HCT116 (cell line): ENCODE measurements around the gene CLPX. TPM values are rescaled to one million over a fixed set of nuclear protein-coding genes. Genes with fewer than 3 reads are reported as not detected.

Experiments
- ATAC-seq: fragments of 200-7000 bp; cut with Tn5 transposase; 2 replicates; pipeline ENCODE4 v1.9.1; 2020; ENCODE audit warnings: mild to moderate bottlenecking, moderate library complexity
- BruUV-seq: library from RNA; stranded (reverse); fragments of 400-500 nt; replicated peaks from 2 replicates; lab custom pipeline; 2021; lab: Mats Ljungman, UMichigan
- CTCF ChIA-PET: fragments of 300-600 bp; sonication (Branson Sonifier 250); formaldehyde crosslinking; loops from one replicate; lab custom pipeline; 2021; ENCODE audit warnings: antibody characterized with exemption; lab: Charles Lee
- POLR2A ChIA-PET: fragments of 300-600, 350-600 bp; sonication (Branson Sonifier 250); formaldehyde crosslinking; loops from one replicate; lab custom pipeline; 2021; ENCODE audit warnings: antibody characterized with exemption; lab: Charles Lee
- RAD21 ChIA-PET, 2 experiments: fragments of 300-600 bp; sonication (Branson Sonifier 250); formaldehyde crosslinking; loops; one replicate each; lab custom pipeline; 2023; ENCODE audit warnings: low total read pairs in 2 of 2; ENCODE audit not compliant: uncharacterized antibody in 2 of 2, unreplicated experiment in 2 of 2, low non-redundant PET in 1 of 2; lab: Charles Lee
- DNase-seq: peaks from one replicate; pipeline ENCODE4 v3.0.0-alpha.2; 2010; ENCODE audit warnings: low read depth, low spot score
- H2AFZ ChIP-seq: fragments of 200-600 bp; shearing (Covaris generic), sonication (generic); 2 replicates; pipeline ENCODE4 v1.6.1; 2017; ENCODE audit warnings: low read depth, mixed run types, mixed read lengths, antibody characterized with exemption, low read length; ENCODE audit not compliant: poor library complexity, severe bottlenecking
- H3K27ac ChIP-seq: 2 replicates; pipeline ENCODE4 v1.5.1; 2012; ENCODE audit warnings: low read depth, low read length
- H3K27me3 ChIP-seq: fragments of 200-600 bp; sonication (generic); 2 replicates; pipeline ENCODE4 v1.6.1; 2016; ENCODE audit warnings: mixed run types, low read length, mixed read lengths; ENCODE audit not compliant: insufficient read depth
- H3K36me3 ChIP-seq, 2 experiments: fragments of 200-500 bp in 1 of 2; fragments of 200-600 bp in 1 of 2; sonication (Bioruptor generic) in 1 of 2; sonication (generic) in 1 of 2; 2 replicates each; pipeline versions ENCODE4 v1.5.1 to v1.6.1; 2014 to 2016; ENCODE audit warnings: low read length in 2 of 2, inconsistent platforms in 1 of 2, mixed read lengths in 1 of 2, mixed run types in 1 of 2; ENCODE audit not compliant: insufficient read depth in 2 of 2, control insufficient read depth in 1 of 2
- H3K4me1 ChIP-seq, 2 experiments: fragments of 200-600 bp in 1 of 2; sonication (generic) in 1 of 2; 2 replicates each; pipeline versions ENCODE4 v1.5.1 to v1.6.1; 2012 to 2017; ENCODE audit warnings: low read length in 2 of 2, inconsistent platforms in 1 of 2, mild to moderate bottlenecking in 1 of 2, mixed read lengths in 1 of 2, mixed run types in 1 of 2, moderate library complexity in 1 of 2; ENCODE audit not compliant: insufficient read depth in 2 of 2, control insufficient read depth in 1 of 2
- H3K4me2 ChIP-seq: fragments of 200-600 bp; sonication (generic); 2 replicates; pipeline ENCODE4 v1.6.1; 2017; ENCODE audit warnings: mixed run types, low read length, mixed read lengths
- H3K4me3 ChIP-seq, 2 experiments: fragments of 200-600 bp in 1 of 2; sonication (generic) in 1 of 2; replicated peaks in 1 of 2; 2 replicates each; pipeline ENCODE4 v1.5.1; 2011 to 2016; ENCODE audit warnings: low read length in 2 of 2, control low read depth in 1 of 2, low read depth in 1 of 2, mild to moderate bottlenecking in 1 of 2, mixed read lengths in 1 of 2, mixed run types in 1 of 2
- H3K79me2 ChIP-seq: fragments of 200-600 bp; sonication (generic); 2 replicates; pipeline ENCODE4 v1.6.1; 2017; ENCODE audit warnings: mild to moderate bottlenecking, mixed run types, low read length, moderate library complexity, mixed read lengths; ENCODE audit not compliant: insufficient read depth
- H3K9ac ChIP-seq: fragments of 200-600 bp; sonication (generic); 2 replicates; pipeline ENCODE4 v1.6.1; 2016; ENCODE audit warnings: low read length, mixed read lengths
- H3K9me2 ChIP-seq: fragments of 200-600 bp; sonication (generic), shearing (Covaris generic); 2 replicates; pipeline ENCODE4 v1.6.1; 2017; ENCODE audit warnings: mixed run types, mild to moderate bottlenecking, moderate library complexity; ENCODE audit not compliant: insufficient read depth
- H3K9me3 ChIP-seq, 2 experiments: fragments of 200-500 bp in 1 of 2; fragments of 200-600 bp in 1 of 2; sonication (Bioruptor generic) in 1 of 2; sonication (generic) in 1 of 2; 2 replicates each; pipeline ENCODE4 v1.6.1; 2014 to 2017; ENCODE audit warnings: low read length in 2 of 2, mixed read lengths in 2 of 2, inconsistent platforms in 1 of 2, low read depth in 1 of 2, mild to moderate bottlenecking in 1 of 2, mixed run types in 1 of 2, moderate library complexity in 1 of 2; ENCODE audit not compliant: control insufficient read depth in 1 of 2, insufficient read depth in 1 of 2
- H4K20me1 ChIP-seq: fragments of 200-600 bp; sonication (generic), shearing (Covaris generic); 2 replicates; pipeline ENCODE4 v1.6.1; 2017; ENCODE audit warnings: mixed run types, mild to moderate bottlenecking, moderate library complexity; ENCODE audit not compliant: insufficient read depth
- CBX3 ChIP-seq: IDR thresholded peaks from 2 replicates; pipeline ENCODE4 v1.6.1; 2012; ENCODE audit warnings: low read depth
- CEBPB ChIP-seq: IDR thresholded peaks from 2 replicates; pipeline ENCODE4 v1.6.1; 2012; ENCODE audit warnings: low read depth
- EGR1 ChIP-seq: IDR thresholded peaks from 2 replicates; pipeline ENCODE4 v1.6.1; 2012; ENCODE audit warnings: low read depth
- POLR2AphosphoS5 ChIP-seq: IDR thresholded peaks from 2 replicates; pipeline ENCODE4 v1.6.1; 2011; ENCODE audit warnings: mild to moderate bottlenecking, low read depth, low read length, moderate library complexity
- SIN3A ChIP-seq: IDR thresholded peaks from 2 replicates; pipeline ENCODE4 v1.6.1; 2012; ENCODE audit warnings: low read depth
- SRF ChIP-seq: IDR thresholded peaks from 2 replicates; pipeline ENCODE4 v1.6.1; 2012; ENCODE audit warnings: low read depth
- ZNF274 ChIP-seq: fragments of 200-500 bp; sonication (Bioruptor generic); IDR thresholded peaks from 2 replicates; pipeline ENCODE4 v1.6.1; 2014; ENCODE audit warnings: mild to moderate bottlenecking, low read depth, low read length, inconsistent platforms
- intact Hi-C: fragments of 100-400 bp; cut with micrococcal nuclease; formaldehyde crosslinking; loops from 2 replicates; pipeline ENCODE4 v1.10.0; 2022
- total RNA-seq: library from RNA; stranded (reverse); gene quantifications from one replicate; pipeline ENCODE4 v1.2.1, GENCODE V29; 2021; ENCODE audit not compliant: unreplicated experiment

The CLPX gene
- total RNA-seq, 1 experiment from 2014 or later: 64.1 TPM

GRCh38 chr15:65221697-65222096 lies 36.6 kb upstream of the CLPX start:
- POLR2A ChIA-PET: no interaction called here

GRCh38 chr15:65219137-65219536 lies 34.0 kb upstream of the CLPX start:
- H3K9ac ChIP-seq: no peak overlapping the region
- no peaks in the 10 kb centered on the region for H3K4me1 ChIP-seq
- H3K4me2 ChIP-seq: no peak overlapping the region
- POLR2A ChIA-PET: no interaction called here
- intact Hi-C loops: no loop called here
- H3K9me2 ChIP-seq: 0 out of 2 replicates have a peak, but pooled peaks cover 2% of the 10 kb centered on the region
- H3K36me3 ChIP-seq: no peaks in the 10 kb centered on the region
- H2AFZ ChIP-seq: no peak overlapping the region
- no peaks in the 10 kb centered on the region for H3K27me3 ChIP-seq
- DNase-seq: no peak
- no peak overlapping the region for H3K4me3 ChIP-seq
- CTCF ChIA-PET: no interaction called here
- H3K27ac ChIP-seq: no peak overlapping the region
- no TSS peak for BruUV-seq
- H3K79me2 ChIP-seq: no peaks in the 10 kb centered on the region
- RAD21 ChIA-PET: no interaction called here
- H4K20me1 ChIP-seq: no peaks in the 10 kb centered on the region
- TF ChIP-seq CEBPB (no peak), SRF (no peak), CBX3 (no peak), ZNF274 (no peak), SIN3A (no peak), POLR2AphosphoS5 (no peak)
- no peak for ATAC-seq
- H3K9me3 ChIP-seq: no peaks in the 10 kb centered on the region

More at GRCh38 chr15:65221697-65222096, 36.6 kb upstream of the CLPX start:
- intact Hi-C loops: no loop called here
- no peak overlapping the region for H3K4me2 ChIP-seq
- H2AFZ ChIP-seq: no peak overlapping the region
- no TSS peak for BruUV-seq
- H3K27me3 ChIP-seq: no peaks in the 10 kb centered on the region
- no peaks in the 10 kb centered on the region for H3K36me3 ChIP-seq
- CTCF ChIA-PET: interaction anchor here (2.3 kb wide), 1 partner anchor 10 kb away, joined by 7 read pairs; the partner anchor contains the start of gene CILP
- TF ChIP-seq EGR1: no peak
- H3K9me3 ChIP-seq: no peaks in the 10 kb centered on the region
- DNase-seq: no peak
- no peak overlapping the region for H3K27ac ChIP-seq
- no peak for ATAC-seq
- RAD21 ChIA-PET: interaction anchor here in 1 of 2 experiments (0.6 kb wide), 1 partner anchor 108 kb away, joined by 3 read pairs; no protein-coding TSS in a partner anchor
- 0 out of 2 replicates have a peak, but pooled peaks cover under 1% of the 10 kb centered on the region for H3K9me2 ChIP-seq
- no peak overlapping the region for H3K4me3 ChIP-seq
- H3K4me1 ChIP-seq: no peaks in the 10 kb centered on the region
- H3K9ac ChIP-seq: no peak overlapping the region
- H3K79me2 ChIP-seq: no peaks in the 10 kb centered on the region
- H4K20me1 ChIP-seq: no peaks in the 10 kb centered on the region
